HCT116 (cell line): ENCODE data around the gene MYOG. TPM values are rescaled to one million over a fixed set of nuclear protein-coding genes. Genes with fewer than 3 reads are reported as not detected.

ENCODE experiments used
- ATAC-seq: fragments of 200-7000 bp; cut with Tn5 transposase; 2 replicates; pipeline ENCODE4 v1.9.1; 2020; ENCODE audit warnings: mild to moderate bottlenecking, moderate library complexity
- BruUV-seq: library from RNA; stranded (reverse); fragments of 400-500 nt; replicated peaks from 2 replicates; lab custom pipeline; 2021; lab: Mats Ljungman, UMichigan
- CTCF ChIA-PET: fragments of 300-600 bp; sonication (Branson Sonifier 250); formaldehyde crosslinking; loops from one replicate; lab custom pipeline; 2021; ENCODE audit warnings: antibody characterized with exemption; lab: Charles Lee
- POLR2A ChIA-PET: fragments of 300-600, 350-600 bp; sonication (Branson Sonifier 250); formaldehyde crosslinking; loops from one replicate; lab custom pipeline; 2021; ENCODE audit warnings: antibody characterized with exemption; lab: Charles Lee
- RAD21 ChIA-PET, 2 experiments: fragments of 300-600 bp; sonication (Branson Sonifier 250); formaldehyde crosslinking; loops; one replicate each; lab custom pipeline; 2023; ENCODE audit warnings: low total read pairs in 2 of 2; ENCODE audit not compliant: uncharacterized antibody in 2 of 2, unreplicated experiment in 2 of 2, low non-redundant PET in 1 of 2; lab: Charles Lee
- DNase-seq: peaks from one replicate; pipeline ENCODE4 v3.0.0-alpha.2; 2010; ENCODE audit warnings: low read depth, low spot score
- H2AFZ ChIP-seq: fragments of 200-600 bp; shearing (Covaris generic), sonication (generic); 2 replicates; pipeline ENCODE4 v1.6.1; 2017; ENCODE audit warnings: low read depth, mixed run types, mixed read lengths, antibody characterized with exemption, low read length; ENCODE audit not compliant: poor library complexity, severe bottlenecking
- H3K27ac ChIP-seq: 2 replicates; pipeline ENCODE4 v1.5.1; 2012; ENCODE audit warnings: low read depth, low read length
- H3K27me3 ChIP-seq: fragments of 200-600 bp; sonication (generic); 2 replicates; pipeline ENCODE4 v1.6.1; 2016; ENCODE audit warnings: mixed run types, low read length, mixed read lengths; ENCODE audit not compliant: insufficient read depth
- H3K36me3 ChIP-seq, 2 experiments: fragments of 200-500 bp in 1 of 2; fragments of 200-600 bp in 1 of 2; sonication (Bioruptor generic) in 1 of 2; sonication (generic) in 1 of 2; 2 replicates each; pipeline versions ENCODE4 v1.5.1 to v1.6.1; 2014 to 2016; ENCODE audit warnings: low read length in 2 of 2, inconsistent platforms in 1 of 2, mixed read lengths in 1 of 2, mixed run types in 1 of 2; ENCODE audit not compliant: insufficient read depth in 2 of 2, control insufficient read depth in 1 of 2
- H3K4me1 ChIP-seq, 2 experiments: fragments of 200-600 bp in 1 of 2; sonication (generic) in 1 of 2; 2 replicates each; pipeline versions ENCODE4 v1.5.1 to v1.6.1; 2012 to 2017; ENCODE audit warnings: low read length in 2 of 2, inconsistent platforms in 1 of 2, mild to moderate bottlenecking in 1 of 2, mixed read lengths in 1 of 2, mixed run types in 1 of 2, moderate library complexity in 1 of 2; ENCODE audit not compliant: insufficient read depth in 2 of 2, control insufficient read depth in 1 of 2
- H3K4me2 ChIP-seq: fragments of 200-600 bp; sonication (generic); 2 replicates; pipeline ENCODE4 v1.6.1; 2017; ENCODE audit warnings: mixed run types, low read length, mixed read lengths
- H3K4me3 ChIP-seq, 2 experiments: fragments of 200-600 bp in 1 of 2; sonication (generic) in 1 of 2; replicated peaks in 1 of 2; 2 replicates each; pipeline ENCODE4 v1.5.1; 2011 to 2016; ENCODE audit warnings: low read length in 2 of 2, control low read depth in 1 of 2, low read depth in 1 of 2, mild to moderate bottlenecking in 1 of 2, mixed read lengths in 1 of 2, mixed run types in 1 of 2
- H3K79me2 ChIP-seq: fragments of 200-600 bp; sonication (generic); 2 replicates; pipeline ENCODE4 v1.6.1; 2017; ENCODE audit warnings: mild to moderate bottlenecking, mixed run types, low read length, moderate library complexity, mixed read lengths; ENCODE audit not compliant: insufficient read depth
- H3K9ac ChIP-seq: fragments of 200-600 bp; sonication (generic); 2 replicates; pipeline ENCODE4 v1.6.1; 2016; ENCODE audit warnings: low read length, mixed read lengths
- H3K9me2 ChIP-seq: fragments of 200-600 bp; sonication (generic), shearing (Covaris generic); 2 replicates; pipeline ENCODE4 v1.6.1; 2017; ENCODE audit warnings: mixed run types, mild to moderate bottlenecking, moderate library complexity; ENCODE audit not compliant: insufficient read depth
- H3K9me3 ChIP-seq, 2 experiments: fragments of 200-500 bp in 1 of 2; fragments of 200-600 bp in 1 of 2; sonication (Bioruptor generic) in 1 of 2; sonication (generic) in 1 of 2; 2 replicates each; pipeline ENCODE4 v1.6.1; 2014 to 2017; ENCODE audit warnings: low read length in 2 of 2, mixed read lengths in 2 of 2, inconsistent platforms in 1 of 2, low read depth in 1 of 2, mild to moderate bottlenecking in 1 of 2, mixed run types in 1 of 2, moderate library complexity in 1 of 2; ENCODE audit not compliant: control insufficient read depth in 1 of 2, insufficient read depth in 1 of 2
- H4K20me1 ChIP-seq: fragments of 200-600 bp; sonication (generic), shearing (Covaris generic); 2 replicates; pipeline ENCODE4 v1.6.1; 2017; ENCODE audit warnings: mixed run types, mild to moderate bottlenecking, moderate library complexity; ENCODE audit not compliant: insufficient read depth
- CTCF ChIP-seq, 3 experiments: fragments of 200-600 bp in 1 of 3; sonication (generic) in 1 of 3; IDR thresholded peaks in 2 of 3; conservative IDR thresholded peaks in 1 of 3; 2 replicates each; pipeline ENCODE4 v1.5.1; 2012 to 2017; ENCODE audit warnings: low read depth in 2 of 3, low read length in 2 of 3, antibody characterized with exemption in 1 of 3, borderline replicate concordance in 1 of 3, control low read depth in 1 of 3, mild to moderate bottlenecking in 1 of 3, mixed read lengths in 1 of 3, mixed run types in 1 of 3, moderate library complexity in 1 of 3; ENCODE audit not compliant: insufficient read depth in 1 of 3
- EZH2phosphoT487 ChIP-seq: fragments of 200-600 bp; IDR thresholded peaks from 2 replicates; pipeline ENCODE4 v1.6.1; 2018; ENCODE audit warnings: antibody characterized with exemption, borderline replicate concordance
- POLR2A ChIP-seq: IDR thresholded peaks from 2 replicates; pipeline ENCODE4 v1.7.0; 2011; ENCODE audit warnings: borderline replicate concordance; ENCODE audit not compliant: insufficient read depth, insufficient read length; ENCODE audit errors: extremely low read depth
- POLR2AphosphoS5 ChIP-seq: IDR thresholded peaks from 2 replicates; pipeline ENCODE4 v1.6.1; 2011; ENCODE audit warnings: mild to moderate bottlenecking, low read depth, low read length, moderate library complexity
- YY1 ChIP-seq: IDR thresholded peaks from 2 replicates; pipeline ENCODE4 v1.6.1; 2011; ENCODE audit warnings: low read length, low read depth, moderate library complexity, mild to moderate bottlenecking; ENCODE audit not compliant: insufficient replicate concordance; ENCODE audit errors: extremely low read depth
- ZFX ChIP-seq: fragments of 450-650 bp; IDR thresholded peaks from 2 replicates; pipeline ENCODE4 v1.6.1; 2017
- intact Hi-C: fragments of 100-400 bp; cut with micrococcal nuclease; formaldehyde crosslinking; loops from 2 replicates; pipeline ENCODE4 v1.10.0; 2022
- total RNA-seq: library from RNA; stranded (reverse); gene quantifications from one replicate; pipeline ENCODE4 v1.2.1, GENCODE V29; 2021; ENCODE audit not compliant: unreplicated experiment

MYOG gene
- total RNA-seq, 1 experiment from 2014 or later = not detected

GRCh38 chr1:203082571-203083462, 3.0 kb downstream of the MYOG start:
- no peaks in the 10 kb centered on the region for H4K20me1 ChIP-seq
- H3K27me3 ChIP-seq = no peaks in the 10 kb centered on the region
- no peak for TF ChIP-seq CTCF (IDR thresholded peaks at IDR 0.05 in 2 of 3, conservative IDR thresholded peaks at IDR 0.05 in 1 of 3; ENCODE audit: borderline replicate concordance in 1 of 3, insufficient read depth in 1 of 3, low read depth in 2 of 3, low read length in 2 of 3)
- TF ChIP-seq YY1 = no peak
- no peak for TF ChIP-seq POLR2A
- no peak for TF ChIP-seq ZFX
- TF ChIP-seq EZH2phosphoT487 = no peak
- ChIA-PET CTCF (interaction anchor here (0.9 to 2.3 kb wide), 7 partner anchors 10 to 186 kb away, joined by 3 to 20 read pairs (median 5); no protein-coding TSS in a partner anchor), POLR2A (no interaction called here), RAD21 (no interaction called here)
- no peaks in the 10 kb centered on the region for H3K4me1 ChIP-seq
- H2AFZ ChIP-seq = no peak overlapping the region
- no peak overlapping the region for H3K9ac ChIP-seq
- H3K9me2 ChIP-seq = no peaks in the 10 kb centered on the region
- H3K27ac ChIP-seq = no peak overlapping the region
- H3K4me2 ChIP-seq = no peak overlapping the region
- intact Hi-C loops = no loop called here
- no TSS peak for BruUV-seq
- DNase-seq = no peak
- ATAC-seq = no peak
- H3K79me2 ChIP-seq = no peaks in the 10 kb centered on the region
- H3K9me3 ChIP-seq = no peaks in the 10 kb centered on the region
- no peak overlapping the region for H3K4me3 ChIP-seq
- no peaks in the 10 kb centered on the region; a peak in 1 of 4 replicates for H3K36me3 ChIP-seq

GRCh38 chr1:203082231-203082505, 3.6 kb downstream of the MYOG start:
- no peak for TF ChIP-seq POLR2AphosphoS5
- no peak for TF ChIP-seq ZFX
- H3K9ac ChIP-seq = no peak overlapping the region
- CTCF ChIA-PET = interaction anchor here (1.0 to 1.5 kb wide), 2 partner anchors 134 to 187 kb away, joined by 3 to 5 read pairs; no protein-coding TSS in a partner anchor
- ATAC-seq (no peak), DNase-seq (no peak)
- no peaks in the 10 kb centered on the region for H4K20me1 ChIP-seq
- H2AFZ ChIP-seq = no peak overlapping the region
- POLR2A ChIA-PET = no interaction called here
- no TSS peak for BruUV-seq
- no peaks in the 10 kb centered on the region; a peak in 1 of 4 replicates for H3K36me3 ChIP-seq
- no peaks in the 10 kb centered on the region for H3K9me2 ChIP-seq
- H3K27ac ChIP-seq = no peak overlapping the region
- intact Hi-C loops = no loop called here
- no peaks in the 10 kb centered on the region for H3K79me2 ChIP-seq
- no peaks in the 10 kb centered on the region for H3K4me1 ChIP-seq
- H3K4me3 ChIP-seq = no peak overlapping the region
- no peak overlapping the region for H3K4me2 ChIP-seq
- no peaks in the 10 kb centered on the region for H3K9me3 ChIP-seq
- RAD21 ChIA-PET = no interaction called here
- H3K27me3 ChIP-seq = no peaks in the 10 kb centered on the region
